Measurements from ENCODE around the gene KRTAP5-5. TPM values are rescaled to one million over a fixed set of nuclear protein-coding genes. Genes with fewer than 3 reads are reported as not detected.

The KRTAP5-5 gene
- total RNA-seq, 2 donors from 2014 or later = not detected

- WGBS, 2 donors = 75 to 87% methylated on average over 11 to 13 of the region's 13 CpGs
- intact Hi-C loops (cut with DNase I) = no loop called here
Observed at GRCh38 chr11:1625541-1625940, 4.0 kb upstream of the KRTAP5-5 start.

GRCh38 chr11:1628506-1629325 is 859 bp upstream of the KRTAP5-5 start:
- H3K4me3 ChIP-seq = no peak overlapping the region
- peaks cover 15% of the 10 kb centered on the region for H3K4me1 ChIP-seq
- no peak for TF ChIP-seq POLR2A (IDR thresholded peaks at IDR 0.05)
- TF ChIP-seq, protein P1, sequence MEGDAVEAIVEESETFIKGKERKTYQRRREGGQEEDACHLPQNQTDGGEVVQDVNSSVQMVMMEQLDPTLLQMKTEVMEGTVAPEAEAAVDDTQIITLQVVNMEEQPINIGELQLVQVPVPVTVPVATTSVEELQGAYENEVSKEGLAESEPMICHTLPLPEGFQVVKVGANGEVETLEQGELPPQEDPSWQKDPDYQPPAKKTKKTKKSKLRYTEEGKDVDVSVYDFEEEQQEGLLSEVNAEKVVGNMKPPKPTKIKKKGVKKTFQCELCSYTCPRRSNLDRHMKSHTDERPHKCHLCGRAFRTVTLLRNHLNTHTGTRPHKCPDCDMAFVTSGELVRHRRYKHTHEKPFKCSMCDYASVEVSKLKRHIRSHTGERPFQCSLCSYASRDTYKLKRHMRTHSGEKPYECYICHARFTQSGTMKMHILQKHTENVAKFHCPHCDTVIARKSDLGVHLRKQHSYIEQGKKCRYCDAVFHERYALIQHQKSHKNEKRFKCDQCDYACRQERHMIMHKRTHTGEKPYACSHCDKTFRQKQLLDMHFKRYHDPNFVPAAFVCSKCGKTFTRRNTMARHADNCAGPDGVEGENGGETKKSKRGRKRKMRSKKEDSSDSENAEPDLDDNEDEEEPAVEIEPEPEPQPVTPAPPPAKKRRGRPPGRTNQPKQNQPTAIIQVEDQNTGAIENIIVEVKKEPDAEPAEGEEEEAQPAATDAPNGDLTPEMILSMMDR (IDR thresholded peaks at IDR 0.05) = peak; percentile 71 to 91 (median 86)
- ATAC-seq (peak; percentile 80), DNase-seq (peak; percentile 47 to 68 (median 65))
- H3K27ac ChIP-seq = no peak overlapping the region
- no peaks in the 10 kb centered on the region for H3K27me3 ChIP-seq
- no peaks in the 10 kb centered on the region for H3K9me3 ChIP-seq
- WGBS, 2 donors = 29 to 38% methylated on average over 13 to 35 of the region's 35 CpGs
- no peaks in the 10 kb centered on the region for H3K36me3 ChIP-seq (replicated peaks in 1 of 2; ENCODE audit: insufficient read depth in 1 of 2, low read depth in 2 of 2)
- intact Hi-C loops (cut with DNase I) = no loop called here

More at GRCh38 chr11:1625541-1625940, 4.0 kb upstream of the KRTAP5-5 start:
- no peak for DNase-seq
- TF ChIP-seq, protein P1 (IDR thresholded peaks at IDR 0.05) = no peak
- no peak for TF ChIP-seq POLR2A (IDR thresholded peaks at IDR 0.05)
- Histone ChIP-seq H3K9me3 (no peaks in the 10 kb centered on the region), H3K4me1 (peaks cover 7% of the 10 kb centered on the region), H3K27me3 (no peaks in the 10 kb centered on the region), H3K27ac (no peak overlapping the region), H3K4me3 (no peak overlapping the region), H3K36me3 (replicated peaks in 1 of 2; ENCODE audit: insufficient read depth in 1 of 2, low read depth in 2 of 2) (no peaks in the 10 kb centered on the region)
- no peak for ATAC-seq

- Histone ChIP-seq H3K36me3 (replicated peaks in 1 of 2; ENCODE audit: insufficient read depth in 1 of 2, low read depth in 2 of 2) (no peaks in the 10 kb centered on the region), H3K27ac (no peak overlapping the region), H3K27me3 (no peaks in the 10 kb centered on the region), H3K4me3 (no peak overlapping the region), H3K4me1 (peaks cover 15% of the 10 kb centered on the region), H3K9me3 (no peaks in the 10 kb centered on the region)
- no peak for ATAC-seq
- intact Hi-C loops (cut with DNase I) = no loop called here
- no peak for TF ChIP-seq POLR2A (IDR thresholded peaks at IDR 0.05)
- TF ChIP-seq, protein P1 (IDR thresholded peaks at IDR 0.05) = no peak
- 84 to 100% methylated on average over 1 to 2 of the region's 2 CpGs for WGBS, 2 donors
- DNase-seq = no peak
Observed at GRCh38 chr11:1630271-1630670, 696 bp downstream of the KRTAP5-5 start.

GRCh38 chr11:1631066-1631568 is 1.5 kb downstream of the KRTAP5-5 start:
- ATAC-seq (no peak), DNase-seq (no peak)
- no peak overlapping the region for H3K27ac ChIP-seq
- no peaks in the 10 kb centered on the region for H3K27me3 ChIP-seq
- peaks cover 15% of the 10 kb centered on the region for H3K4me1 ChIP-seq
- no peak for TF ChIP-seq POLR2A (IDR thresholded peaks at IDR 0.05)
- TF ChIP-seq, protein P1 (IDR thresholded peaks at IDR 0.05) = no peak
- intact Hi-C loops (cut with DNase I) = no loop called here
- WGBS, 2 donors = 77 to 86% methylated on average over 12 to 13 of the region's 13 CpGs
- no peaks in the 10 kb centered on the region for H3K36me3 ChIP-seq (replicated peaks in 1 of 2; ENCODE audit: insufficient read depth in 1 of 2, low read depth in 2 of 2)
- H3K9me3 ChIP-seq = no peaks in the 10 kb centered on the region
- H3K4me3 ChIP-seq = no peak overlapping the region

All from body of pancreas (tissue), 4 donors.